Nephron (organoid): Measurements from ENCODE around the gene AK5.

Source experiments
- H3K27ac Mint-ChIP-seq, 3 experiments: 2 replicates each; pipeline ENCODE4 v1.8.0; 2020; ENCODE audit warnings: mixed read lengths in 3 of 3, mild to moderate bottlenecking in 2 of 3, moderate library complexity in 1 of 3
- H3K27me3 Mint-ChIP-seq: 2 replicates; pipeline ENCODE4 v1.8.0; 2021; ENCODE audit warnings: low read depth, mild to moderate bottlenecking, moderate library complexity, mixed read lengths
- H3K36me3 Mint-ChIP-seq: 2 replicates; pipeline ENCODE4 v1.8.0; 2020; ENCODE audit warnings: low read depth, mixed read lengths
- H3K4me1 Mint-ChIP-seq: 2 replicates; pipeline ENCODE4 v1.8.0; 2020; ENCODE audit warnings: mixed read lengths
- H3K4me3 Mint-ChIP-seq, 3 experiments: 2 replicates each; pipeline ENCODE4 v1.8.0; 2020; ENCODE audit warnings: mild to moderate bottlenecking in 3 of 3, mixed read lengths in 3 of 3, moderate library complexity in 2 of 3
- H3K9me3 Mint-ChIP-seq: 2 replicates; pipeline ENCODE4 v1.8.0; 2020; ENCODE audit warnings: mixed read lengths
- TF ChIP-seq, protein P1 (sequence below), 3 experiments: fragments of 200-600 bp; sonication (generic); IDR thresholded peaks; one replicate each; pipeline ENCODE4 v1.5.0; 2021; ENCODE audit warnings: antibody characterized with exemption in 3 of 3; ENCODE audit not compliant: unreplicated experiment in 3 of 3

The AK5 gene

DNA sequence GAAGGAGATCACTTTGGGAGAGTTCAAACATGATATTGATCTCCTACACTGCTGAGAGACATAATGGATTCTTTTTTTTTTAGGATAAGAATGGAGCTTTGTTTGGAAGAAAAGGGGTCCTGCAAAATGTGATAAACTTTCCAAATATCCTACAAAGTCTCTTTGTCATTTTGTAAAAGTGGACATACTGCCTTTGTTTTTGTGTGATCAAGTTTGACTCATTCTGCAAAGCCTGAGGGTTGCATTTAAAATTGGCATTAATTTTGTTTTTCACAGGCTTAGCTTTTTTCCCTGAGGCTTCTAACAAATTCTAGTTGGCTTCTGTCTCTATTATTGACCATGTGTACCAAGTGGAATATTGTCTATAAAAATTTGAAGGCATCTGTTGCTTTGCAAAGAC lies 113.2 kb downstream of the AK5 start:
- no peaks in the 10 kb centered on the region for H3K36me3 Mint-ChIP-seq
- H3K4me1 Mint-ChIP-seq: peaks cover 5% of the 10 kb centered on the region
- peaks cover 4% of the 10 kb centered on the region for H3K27me3 Mint-ChIP-seq
- H3K9me3 Mint-ChIP-seq: no peaks in the 10 kb centered on the region
- TF ChIP-seq, protein P1, sequence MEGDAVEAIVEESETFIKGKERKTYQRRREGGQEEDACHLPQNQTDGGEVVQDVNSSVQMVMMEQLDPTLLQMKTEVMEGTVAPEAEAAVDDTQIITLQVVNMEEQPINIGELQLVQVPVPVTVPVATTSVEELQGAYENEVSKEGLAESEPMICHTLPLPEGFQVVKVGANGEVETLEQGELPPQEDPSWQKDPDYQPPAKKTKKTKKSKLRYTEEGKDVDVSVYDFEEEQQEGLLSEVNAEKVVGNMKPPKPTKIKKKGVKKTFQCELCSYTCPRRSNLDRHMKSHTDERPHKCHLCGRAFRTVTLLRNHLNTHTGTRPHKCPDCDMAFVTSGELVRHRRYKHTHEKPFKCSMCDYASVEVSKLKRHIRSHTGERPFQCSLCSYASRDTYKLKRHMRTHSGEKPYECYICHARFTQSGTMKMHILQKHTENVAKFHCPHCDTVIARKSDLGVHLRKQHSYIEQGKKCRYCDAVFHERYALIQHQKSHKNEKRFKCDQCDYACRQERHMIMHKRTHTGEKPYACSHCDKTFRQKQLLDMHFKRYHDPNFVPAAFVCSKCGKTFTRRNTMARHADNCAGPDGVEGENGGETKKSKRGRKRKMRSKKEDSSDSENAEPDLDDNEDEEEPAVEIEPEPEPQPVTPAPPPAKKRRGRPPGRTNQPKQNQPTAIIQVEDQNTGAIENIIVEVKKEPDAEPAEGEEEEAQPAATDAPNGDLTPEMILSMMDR (IDR thresholded peaks at IDR 0.05; ENCODE audit: unreplicated experiment in 3 of 3): no peak
- H3K4me3 Mint-ChIP-seq: no peak overlapping the region
- no peak overlapping the region for H3K27ac Mint-ChIP-seq

DNA sequence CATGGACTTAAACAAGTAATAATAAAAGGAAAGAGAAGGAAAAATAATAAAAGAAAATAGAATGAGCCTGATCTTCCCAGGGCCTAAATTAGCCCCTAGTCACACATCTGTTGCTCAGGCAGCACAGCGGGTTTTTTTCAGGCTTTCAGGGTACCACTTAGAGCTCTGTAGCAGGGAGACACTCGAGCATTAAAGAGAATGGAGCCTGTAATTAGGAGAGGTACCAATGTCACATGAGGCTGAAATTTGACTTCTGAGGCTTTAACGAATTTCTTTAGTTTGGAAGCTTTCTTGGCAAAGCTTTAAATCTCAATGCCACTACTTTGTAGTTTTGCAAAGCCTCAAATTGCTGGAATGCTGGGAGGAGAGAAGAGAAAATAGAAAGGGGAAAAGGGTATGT lies 116.3 kb downstream of the AK5 start:
- no peak overlapping the region for H3K27ac Mint-ChIP-seq
- TF ChIP-seq, protein P1 (IDR thresholded peaks at IDR 0.05; ENCODE audit: unreplicated experiment in 3 of 3): no peak
- no peak overlapping the region for H3K4me3 Mint-ChIP-seq
- no peaks in the 10 kb centered on the region for H3K36me3 Mint-ChIP-seq
- H3K9me3 Mint-ChIP-seq: no peaks in the 10 kb centered on the region
- H3K27me3 Mint-ChIP-seq: peaks cover 4% of the 10 kb centered on the region
- peaks cover 5% of the 10 kb centered on the region for H3K4me1 Mint-ChIP-seq

DNA sequence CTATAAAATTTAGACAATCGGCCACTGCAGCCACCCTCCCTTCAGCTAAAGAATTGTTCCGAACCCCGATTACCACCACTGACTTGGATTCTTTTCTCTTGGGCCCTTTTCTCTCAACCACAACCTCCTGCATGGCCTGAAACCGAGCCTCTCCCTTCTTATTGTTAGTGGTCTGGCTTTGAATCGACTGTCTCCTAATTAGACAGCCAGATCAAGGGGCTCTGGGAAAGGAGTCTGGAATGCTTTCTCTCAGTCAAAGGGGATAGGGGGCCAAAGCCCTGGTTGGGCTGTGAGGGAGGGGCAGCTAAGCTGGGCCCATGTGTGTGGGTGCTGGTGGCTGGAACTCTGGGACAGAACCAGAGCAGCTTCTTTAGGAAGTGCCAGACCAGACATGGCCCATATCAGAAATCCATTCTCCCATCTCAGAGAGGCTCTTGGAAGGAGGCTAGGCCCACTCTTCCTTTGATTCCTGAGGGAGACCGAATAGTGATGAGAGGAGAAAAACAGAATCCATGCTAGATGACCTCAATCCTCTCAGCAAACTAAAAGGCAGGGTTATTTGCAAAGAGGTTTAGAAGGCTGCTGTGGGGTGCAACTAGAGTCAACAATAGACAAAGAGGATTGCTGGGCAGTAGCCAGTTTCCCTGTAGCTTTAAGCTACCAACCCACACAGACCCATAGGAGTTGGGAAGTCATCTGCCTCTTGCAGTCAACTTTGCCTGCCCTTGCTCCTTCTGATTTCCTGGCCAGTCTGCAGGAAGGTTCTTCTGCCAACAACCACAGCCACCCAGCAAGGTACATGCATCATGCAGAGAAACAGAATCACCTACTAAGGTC lies 117.6 kb downstream of the AK5 start:
- Mint-ChIP-seq H3K4me1 (peaks cover 5% of the 10 kb centered on the region), H3K27me3 (peaks cover 4% of the 10 kb centered on the region), H3K36me3 (no peaks in the 10 kb centered on the region), H3K27ac (no peak overlapping the region), H3K4me3 (no peak overlapping the region), H3K9me3 (peaks cover 3% of the 10 kb centered on the region)
- TF ChIP-seq, protein P1 (IDR thresholded peaks at IDR 0.05; ENCODE audit: unreplicated experiment in 3 of 3): no peak

DNA sequence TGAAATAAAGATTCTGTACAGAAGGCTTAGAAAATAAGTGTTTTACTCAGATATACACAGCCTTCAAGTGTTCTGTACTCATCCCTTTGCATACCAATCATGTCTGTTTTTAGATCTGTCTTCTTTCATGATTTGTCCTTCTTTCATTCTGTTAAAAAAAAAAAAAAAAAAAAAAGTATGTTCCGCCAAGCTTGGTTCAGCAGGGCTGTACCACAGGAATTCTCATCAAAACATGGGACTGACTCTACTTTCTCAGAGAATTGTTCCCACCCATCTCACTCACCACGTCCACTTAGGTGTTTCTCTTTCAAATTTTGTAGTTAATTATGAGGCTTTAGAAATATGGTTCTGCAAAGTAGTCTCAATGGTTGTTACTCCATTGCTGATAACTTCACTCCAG lies 119.0 kb downstream of the AK5 start:
- TF ChIP-seq, protein P1 (IDR thresholded peaks at IDR 0.05; ENCODE audit: unreplicated experiment in 3 of 3): no peak
- no peak overlapping the region for H3K4me3 Mint-ChIP-seq
- H3K36me3 Mint-ChIP-seq: no peaks in the 10 kb centered on the region
- H3K9me3 Mint-ChIP-seq: peaks cover 5% of the 10 kb centered on the region
- no peak overlapping the region for H3K27ac Mint-ChIP-seq
- peaks cover 12% of the 10 kb centered on the region for H3K4me1 Mint-ChIP-seq
- H3K27me3 Mint-ChIP-seq: peaks cover 4% of the 10 kb centered on the region

DNA sequence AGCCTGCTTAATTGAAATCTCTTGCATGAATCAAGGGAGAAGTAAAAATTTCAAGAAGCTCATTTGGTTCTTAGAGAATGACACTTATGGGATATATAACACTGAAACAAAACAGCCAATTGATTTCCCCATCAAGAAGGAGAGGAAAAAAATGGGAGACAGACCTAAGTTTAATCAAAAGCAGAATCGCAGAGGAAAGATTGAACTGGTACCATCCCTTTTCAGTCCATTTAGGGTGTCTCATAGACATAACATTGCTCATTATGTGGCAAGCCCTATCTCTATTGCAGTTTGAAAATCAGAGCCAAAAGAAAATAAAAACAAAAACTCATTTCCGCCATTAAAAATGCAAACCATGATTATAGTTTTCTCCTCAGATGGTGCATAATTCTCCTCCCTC lies 119.6 kb downstream of the AK5 start:
- Mint-ChIP-seq H3K4me3 (no peak overlapping the region), H3K27ac (no peak overlapping the region), H3K9me3 (peaks cover 5% of the 10 kb centered on the region), H3K27me3 (peaks cover 4% of the 10 kb centered on the region), H3K4me1 (peaks cover 18% of the 10 kb centered on the region), H3K36me3 (no peaks in the 10 kb centered on the region)
- TF ChIP-seq, protein P1 (IDR thresholded peaks at IDR 0.05; ENCODE audit: unreplicated experiment in 3 of 3): no peak

DNA sequence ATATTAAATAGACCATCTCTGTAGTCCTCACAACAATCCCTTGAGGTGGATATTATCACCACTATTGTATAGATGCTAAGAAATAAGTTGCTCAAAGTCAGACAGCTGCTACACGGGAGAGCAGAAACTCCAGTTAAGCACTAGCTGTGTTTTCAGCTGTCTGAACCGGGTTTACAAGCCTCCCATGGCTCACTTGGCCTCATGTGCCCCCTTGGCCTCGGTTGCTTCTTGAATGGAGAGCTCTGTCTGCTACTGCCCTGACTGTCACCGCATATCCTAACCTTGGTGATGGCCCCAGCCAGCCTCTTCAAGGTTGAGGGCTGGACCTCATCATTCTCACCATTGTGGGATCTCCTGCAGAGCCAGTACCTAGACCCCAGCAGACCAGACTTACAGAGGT lies 123.4 kb downstream of the AK5 start:
- H3K4me3 Mint-ChIP-seq: no peak overlapping the region

More for the DNA sequence above, 123.4 kb downstream of the AK5 start:
- no peaks in the 10 kb centered on the region for H3K27me3 Mint-ChIP-seq
- H3K27ac Mint-ChIP-seq: no peak overlapping the region
- H3K36me3 Mint-ChIP-seq: no peaks in the 10 kb centered on the region
- H3K4me1 Mint-ChIP-seq: peaks cover 27% of the 10 kb centered on the region
- peaks cover 5% of the 10 kb centered on the region for H3K9me3 Mint-ChIP-seq
- TF ChIP-seq, protein P1 (IDR thresholded peaks at IDR 0.05; ENCODE audit: unreplicated experiment in 3 of 3): no peak
